Measurements from ENCODE around the gene RBM10.

DNA sequence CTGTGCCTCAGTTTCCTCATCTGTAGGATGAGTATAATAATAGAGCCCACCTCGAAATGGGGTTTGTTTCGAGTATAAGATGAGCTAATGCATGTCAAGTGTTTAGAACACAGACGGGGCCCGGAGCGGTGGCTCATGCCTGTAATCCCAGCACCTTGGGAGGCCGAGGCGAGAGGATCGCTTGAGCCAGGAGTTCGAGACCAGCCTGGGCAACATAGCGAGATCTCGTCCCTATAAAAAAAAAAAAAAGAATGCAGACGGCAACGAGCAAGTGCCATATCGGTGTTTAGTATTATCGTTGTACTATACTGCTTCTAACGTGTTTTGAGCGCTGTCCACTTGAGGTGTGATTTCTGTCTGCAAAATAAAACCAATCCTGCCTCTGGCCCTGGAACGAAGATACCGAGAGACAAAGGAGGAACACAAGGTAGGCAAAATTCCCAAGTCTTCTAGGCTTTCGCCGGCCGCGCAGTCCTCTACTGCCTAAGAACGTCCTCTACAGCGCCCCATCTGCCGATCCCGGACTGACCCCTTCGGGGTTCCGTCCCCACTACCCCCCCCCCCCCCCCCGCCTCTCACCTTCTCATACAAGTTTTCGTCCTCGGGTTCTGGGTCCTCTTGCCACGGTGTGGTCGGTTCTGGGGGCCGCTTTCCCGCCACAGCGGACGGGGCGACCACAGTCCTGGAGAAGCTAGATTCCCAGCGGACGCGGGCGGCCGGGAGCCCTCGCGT, 961 bp upstream of the RBM10 start:
- TF ChIP-seq ZNF274 (IDR thresholded peaks at IDR 0.05; ENCODE audit: low read depth, low read length) (no peak), YY1 (IDR thresholded peaks at IDR 0.05; ENCODE audit: insufficient read depth, insufficient read length) (no peak), SUZ12 (IDR thresholded peaks at IDR 0.05; ENCODE audit: extremely low read depth, insufficient read depth, insufficient read length) (no peak)
